ENCODE measurements around the gene PDGFB. TPM values are rescaled to one million over a fixed set of nuclear protein-coding genes. Genes with fewer than 3 reads are reported as not detected.

Gene PDGFB
- total and polyA plus RNA-seq, 9 of the 15 experiments (the other 6 are each of a cell fraction or from before 2014, with no cell fraction given), result 0.07 to 4.0 (median 0.48) TPM; not detected in 1

DNA sequence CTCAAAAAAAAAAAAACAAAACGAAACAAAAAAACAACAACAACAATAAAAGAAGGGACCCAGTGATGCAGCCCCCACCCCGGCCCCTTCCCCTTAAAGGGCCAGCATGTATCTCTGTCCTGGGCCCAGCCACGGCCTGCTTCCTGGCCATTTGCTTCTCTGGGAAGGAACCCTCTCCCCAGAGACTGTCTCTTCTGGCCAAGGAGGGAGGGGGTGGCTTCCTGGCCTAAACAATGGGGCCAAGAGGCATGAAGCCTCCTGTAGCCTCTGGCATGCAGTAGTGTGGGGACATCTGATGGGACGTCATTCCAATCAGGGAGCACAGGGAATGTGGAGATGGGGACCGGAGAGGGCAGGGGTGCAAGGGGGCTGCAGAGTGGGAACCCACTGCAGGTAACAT lies 25.5 kb upstream of the PDGFB start:
- H3K27ac ChIP-seq (ENCODE audit: extremely low read depth, low read depth, low read length), result no peak overlapping the region
- no peak overlapping the region for H3K9ac ChIP-seq (ENCODE audit: insufficient read depth in 1 of 2, low read depth in 2 of 2, low read length in 2 of 2)
- intact Hi-C loops (cut with micrococcal nuclease) (no loop called here), in situ Hi-C loops (cut with MboI) (no loop called here)
- no peak overlapping the region for H3K4me2 ChIP-seq (ENCODE audit: insufficient read depth, low read length)
- ATAC-seq, result no peak
- H4K20me1 ChIP-seq (replicated peaks; ENCODE audit: control insufficient read depth, insufficient read depth, low read length), result no peaks in the 10 kb centered on the region
- BruUV-seq (replicated peaks), result no TSS peak
- DNase-seq (ENCODE audit: extremely low read depth in 1 of 4, low spot score in 3 of 4), result no peak
- peaks cover 15 to 24% of the 10 kb centered on the region in 2 experiments; a peak in 4 of 5 replicates for H3K4me1 ChIP-seq (replicated peaks in 1 of 2; ENCODE audit: control insufficient read depth in 2 of 2, insufficient read depth in 2 of 2, low read length in 2 of 2)
- TF ChIP-seq, protein P1, sequence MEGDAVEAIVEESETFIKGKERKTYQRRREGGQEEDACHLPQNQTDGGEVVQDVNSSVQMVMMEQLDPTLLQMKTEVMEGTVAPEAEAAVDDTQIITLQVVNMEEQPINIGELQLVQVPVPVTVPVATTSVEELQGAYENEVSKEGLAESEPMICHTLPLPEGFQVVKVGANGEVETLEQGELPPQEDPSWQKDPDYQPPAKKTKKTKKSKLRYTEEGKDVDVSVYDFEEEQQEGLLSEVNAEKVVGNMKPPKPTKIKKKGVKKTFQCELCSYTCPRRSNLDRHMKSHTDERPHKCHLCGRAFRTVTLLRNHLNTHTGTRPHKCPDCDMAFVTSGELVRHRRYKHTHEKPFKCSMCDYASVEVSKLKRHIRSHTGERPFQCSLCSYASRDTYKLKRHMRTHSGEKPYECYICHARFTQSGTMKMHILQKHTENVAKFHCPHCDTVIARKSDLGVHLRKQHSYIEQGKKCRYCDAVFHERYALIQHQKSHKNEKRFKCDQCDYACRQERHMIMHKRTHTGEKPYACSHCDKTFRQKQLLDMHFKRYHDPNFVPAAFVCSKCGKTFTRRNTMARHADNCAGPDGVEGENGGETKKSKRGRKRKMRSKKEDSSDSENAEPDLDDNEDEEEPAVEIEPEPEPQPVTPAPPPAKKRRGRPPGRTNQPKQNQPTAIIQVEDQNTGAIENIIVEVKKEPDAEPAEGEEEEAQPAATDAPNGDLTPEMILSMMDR (IDR thresholded peaks at IDR 0.05 in 2 of 3, conservative IDR thresholded peaks at IDR 0.05 in 1 of 3; ENCODE audit: insufficient read depth in 2 of 3, low read depth in 1 of 3, low read length in 3 of 3), result no peak
- TF ChIP-seq NCOA6 (IDR thresholded peaks at IDR 0.05) (no peak), MYC (IDR thresholded peaks at IDR 0.05; ENCODE audit: low read depth, low read length) (no peak), MYC (CRISPR knock-in tag; IDR thresholded peaks at IDR 0.05; ENCODE audit: borderline replicate concordance, low read depth) (no peak), OTX1 (CRISPR knock-in tag; IDR thresholded peaks at IDR 0.05) (no peak), CCNT2 (IDR thresholded peaks at IDR 0.05; ENCODE audit: borderline replicate concordance, extremely low read depth, insufficient read length, low read depth, low read length) (no peak)
- TF ChIP-seq, protein P2, sequence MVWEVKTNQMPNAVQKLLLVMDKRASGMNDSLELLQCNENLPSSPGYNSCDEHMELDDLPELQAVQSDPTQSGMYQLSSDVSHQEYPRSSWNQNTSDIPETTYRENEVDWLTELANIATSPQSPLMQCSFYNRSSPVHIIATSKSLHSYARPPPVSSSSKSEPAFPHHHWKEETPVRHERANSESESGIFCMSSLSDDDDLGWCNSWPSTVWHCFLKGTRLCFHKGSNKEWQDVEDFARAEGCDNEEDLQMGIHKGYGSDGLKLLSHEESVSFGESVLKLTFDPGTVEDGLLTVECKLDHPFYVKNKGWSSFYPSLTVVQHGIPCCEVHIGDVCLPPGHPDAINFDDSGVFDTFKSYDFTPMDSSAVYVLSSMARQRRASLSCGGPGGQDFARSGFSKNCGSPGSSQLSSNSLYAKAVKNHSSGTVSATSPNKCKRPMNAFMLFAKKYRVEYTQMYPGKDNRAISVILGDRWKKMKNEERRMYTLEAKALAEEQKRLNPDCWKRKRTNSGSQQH (CRISPR knock-in tag; IDR thresholded peaks at IDR 0.05), result no peak
- ChIA-PET CTCF (ENCODE audit: low intra/inter-chr PET ratio) (interaction anchor here (0.7 kb wide), 1 partner anchor 17 kb away, joined by 3 read pairs; no protein-coding TSS in a partner anchor), POLR2A (interaction anchor here (2.2 kb wide), 1 partner anchor 8 kb away, joined by 6 read pairs; no protein-coding TSS in a partner anchor)
- no peak overlapping the region for H3K4me3 ChIP-seq
- 77% methylated on average over 2 of the region's 5 CpGs for WGBS (ENCODE audit: insufficient coverage, low coverage, missing lambda C conversion rate)
- FAIRE-seq, result no peak
- no peaks in the 10 kb centered on the region for H3K36me3 ChIP-seq (ENCODE audit: control insufficient read depth, insufficient read depth, low read length)
- no peaks in the 10 kb centered on the region for H3K9me3 ChIP-seq (replicated peaks; ENCODE audit: control insufficient read depth, insufficient read depth, low read depth, low read length)
- no peaks in the 10 kb centered on the region for H3K27me3 ChIP-seq (ENCODE audit: control insufficient read depth in 2 of 2, insufficient read depth in 2 of 2, low read length in 2 of 2)
- no peaks in the 10 kb centered on the region for H3K79me2 ChIP-seq (ENCODE audit: control insufficient read depth, insufficient read depth, low read length)
- no peaks in the 10 kb centered on the region for H3K9me1 ChIP-seq (ENCODE audit: control insufficient read depth, insufficient read depth, low read length)
- H2AFZ ChIP-seq (ENCODE audit: low read depth, low read length), result no peak overlapping the region

Measured in K562 (cell line).